GM23248 (cell line): ENCODE results near the gene PAXX. TPM values are rescaled to one million over a fixed set of nuclear protein-coding genes. Genes with fewer than 3 reads are reported as not detected.

Experiments used
- DNase-seq: peaks from one replicate; pipeline ENCODE4 v3.0.0-alpha.2; 2015
- H2AFZ ChIP-seq: fragments of 200-600 bp; sonication (generic); 2 replicates; pipeline ENCODE4 v1.6.1; 2016; ENCODE audit warnings: antibody characterized with exemption
- H3F3A ChIP-seq: fragments of 200-600 bp; sonication (generic); 2 replicates; pipeline ENCODE4 v1.6.1; 2016; ENCODE audit warnings: mild to moderate bottlenecking, antibody characterized with exemption, mixed run types; ENCODE audit not compliant: insufficient read depth
- H3K27ac ChIP-seq: fragments of 200-600 bp; sonication (generic); 2 replicates; pipeline ENCODE4 v1.5.1; 2016; ENCODE audit warnings: mild to moderate bottlenecking
- H3K27me3 ChIP-seq: fragments of 200-600 bp; sonication (generic); replicated peaks from 2 replicates; pipeline ENCODE4 v1.6.1; 2016; ENCODE audit warnings: mild to moderate bottlenecking; ENCODE audit not compliant: insufficient read depth
- H3K36me3 ChIP-seq: fragments of 200-600 bp; sonication (generic); 2 replicates; pipeline ENCODE4 v1.6.1; 2016; ENCODE audit warnings: low read depth, mild to moderate bottlenecking
- H3K4me1 ChIP-seq: fragments of 200-600 bp; sonication (generic); 2 replicates; pipeline ENCODE4 v1.6.1; 2016; ENCODE audit warnings: mild to moderate bottlenecking; ENCODE audit not compliant: insufficient read depth
- H3K4me2 ChIP-seq: fragments of 200-600 bp; sonication (generic); one replicate; pipeline ENCODE4 v1.6.1; 2016; ENCODE audit warnings: mild to moderate bottlenecking; ENCODE audit not compliant: unreplicated experiment
- H3K4me3 ChIP-seq: fragments of 200-600 bp; sonication (generic); 2 replicates; pipeline ENCODE4 v1.5.1; 2016; ENCODE audit warnings: mild to moderate bottlenecking
- H3K79me2 ChIP-seq: fragments of 200-600 bp; sonication (generic); 2 replicates; pipeline ENCODE4 v1.6.1; 2016; ENCODE audit warnings: mild to moderate bottlenecking; ENCODE audit not compliant: insufficient read depth
- H3K9ac ChIP-seq: fragments of 200-600 bp; sonication (generic); 2 replicates; pipeline ENCODE4 v1.6.1; 2016; ENCODE audit warnings: mild to moderate bottlenecking
- H3K9me2 ChIP-seq: fragments of 200-600 bp; sonication (generic); 2 replicates; pipeline ENCODE4 v1.6.1; 2016; ENCODE audit warnings: mixed run types, mild to moderate bottlenecking, moderate library complexity; ENCODE audit not compliant: insufficient read depth
- H3K9me3 ChIP-seq: fragments of 200-600 bp; sonication (generic); one replicate; pipeline ENCODE4 v1.6.1; 2017; ENCODE audit warnings: low read depth
- H4K20me1 ChIP-seq: fragments of 200-600 bp; sonication (generic); 2 replicates; pipeline ENCODE4 v1.6.0; 2016; ENCODE audit not compliant: insufficient read depth
- EZH2 ChIP-seq: fragments of 200-600 bp; sonication (generic); IDR thresholded peaks from 2 replicates; pipeline ENCODE4 v1.6.1; 2018; ENCODE audit warnings: antibody characterized with exemption, mild to moderate bottlenecking; ENCODE audit not compliant: insufficient read depth, poor library complexity, severe bottlenecking
- EZH2phosphoT487 ChIP-seq: fragments of 200-600 bp; sonication (generic); IDR thresholded peaks from 2 replicates; pipeline ENCODE4 v1.6.1; 2018; ENCODE audit warnings: antibody characterized with exemption, moderate library complexity, mild to moderate bottlenecking, low read depth; ENCODE audit not compliant: insufficient read depth
- WGBS, 2 experiments: methylation state at CpG; one replicate each; pipeline ENCODE4 v1.1.6; 2015 to 2017; ENCODE audit warnings: low lambda C conversion rate in 2 of 2, low coverage in 1 of 2; ENCODE audit errors: missing lambda C conversion rate in 2 of 2; 5-methylcytosine and 5-hydroxymethylcytosine counted together
- in situ Hi-C: fragments of 300-500 bp; cut with MboI; formaldehyde crosslinking; loops from 2 replicates; pipeline ENCODE4 v1.15.0; 2020
- polyA plus RNA-seq: library from polyadenylated mRNA; unstranded; fragments of >200 nt; fragmentation: Nextera tagmentation; extraction: Ambion mirVana; gene quantifications from 2 replicates; pipeline ENCODE4 v1.2.1, GENCODE V29; 2016
- total RNA-seq: library from RNA; depleted of rRNA; stranded (reverse); fragments of >200 nt; shearing (Covaris generic); gene quantifications from 2 replicates; pipeline ENCODE4 v1.2.3, GENCODE V29; 2014

Gene PAXX
- total and polyA plus RNA-seq, 2 experiments from 2014 or later = 52.2 to 54.5 TPM

- in situ Hi-C loops = loop anchor here (10.0 kb wide), 1 partner anchor 259 kb away; no protein-coding TSS in a partner anchor
- no peaks in the 10 kb centered on the region for H3K4me1 ChIP-seq
- TF ChIP-seq EZH2phosphoT487 = no peak
- no peak for TF ChIP-seq EZH2
Measured at GRCh38 chr9:137034039-137034708, 42.0 kb downstream of the PAXX start.

DNA sequence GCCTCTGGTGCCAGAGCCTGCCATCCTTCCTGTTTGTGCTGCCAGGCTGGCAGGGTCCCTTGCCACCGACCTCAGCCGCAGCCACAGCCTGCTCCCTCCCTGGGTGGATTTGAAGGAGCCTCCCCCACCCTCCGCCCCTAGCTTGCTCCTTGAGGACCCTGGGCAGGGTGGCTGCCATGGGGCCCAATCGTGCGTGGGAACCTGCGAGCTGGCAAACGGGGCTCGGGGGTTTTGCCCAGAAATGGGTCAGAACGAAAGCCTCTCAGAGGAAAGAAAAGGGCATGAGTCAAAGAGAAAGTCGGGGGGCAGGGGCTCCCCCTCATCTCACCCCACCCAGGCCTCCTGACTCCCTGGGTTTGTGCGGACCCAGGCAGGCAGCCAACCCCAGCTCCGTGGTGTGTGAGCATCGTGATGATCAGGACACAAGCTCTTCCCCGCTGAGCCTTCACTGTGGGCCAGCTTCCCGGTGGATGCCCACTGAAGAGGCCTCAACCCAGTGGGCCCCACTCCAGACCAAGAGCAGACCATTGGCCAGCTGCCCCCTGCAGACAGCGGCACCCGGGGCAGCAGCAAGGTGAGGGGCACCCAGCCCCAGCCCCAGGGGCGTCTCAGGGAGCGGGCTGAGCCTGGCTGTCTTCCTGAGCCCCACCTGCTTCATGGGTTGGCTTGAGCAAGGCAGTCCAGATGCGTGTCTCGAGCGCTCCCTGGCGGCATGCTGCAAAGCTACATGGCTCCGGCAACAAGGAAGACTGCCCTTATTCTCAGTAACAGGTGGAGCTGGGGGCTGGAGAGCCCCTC is 42.7 kb downstream of the PAXX start:
- H3K36me3 ChIP-seq = no peaks in the 10 kb centered on the region
- H3K9me2 ChIP-seq = no peaks in the 10 kb centered on the region
- H3K27ac ChIP-seq = no peak overlapping the region
- no peaks in the 10 kb centered on the region for H3K27me3 ChIP-seq
- no peak overlapping the region for H3K9ac ChIP-seq
- 8 to 11% methylated on average over 18 to 24 of the region's 24 CpGs for WGBS, 2 experiments
- H2AFZ ChIP-seq = no peak overlapping the region
- no peak overlapping the region for H3K4me3 ChIP-seq
- in situ Hi-C loops = loop anchor here (10.0 kb wide), 1 partner anchor 260 kb away; no protein-coding TSS in a partner anchor
- no peak overlapping the region for H3K4me2 ChIP-seq
- H3K9me3 ChIP-seq = no peaks in the 10 kb centered on the region
- DNase-seq = peak; percentile 87
- no peaks in the 10 kb centered on the region for H3K79me2 ChIP-seq
- H4K20me1 ChIP-seq = no peaks in the 10 kb centered on the region
- H3K4me1 ChIP-seq = no peaks in the 10 kb centered on the region
- TF ChIP-seq EZH2 = no peak
- no peak for TF ChIP-seq EZH2phosphoT487
- H3F3A ChIP-seq = no peaks in the 10 kb centered on the region

More at GRCh38 chr9:137034039-137034708, 42.0 kb downstream of the PAXX start:
- Histone ChIP-seq H3K79me2 (no peaks in the 10 kb centered on the region), H3K9me3 (no peaks in the 10 kb centered on the region), H3K4me3 (no peak overlapping the region), H3K27ac (no peak overlapping the region), H3K4me2 (no peak overlapping the region), H3F3A (no peaks in the 10 kb centered on the region), H2AFZ (no peak overlapping the region), H3K36me3 (no peaks in the 10 kb centered on the region), H4K20me1 (no peaks in the 10 kb centered on the region), H3K27me3 (no peaks in the 10 kb centered on the region), H3K9me2 (no peaks in the 10 kb centered on the region), H3K9ac (no peak overlapping the region)
- DNase-seq = no peak
- WGBS, 2 experiments = 38 to 52% methylated on average over 10 to 15 of the region's 15 CpGs

DNA sequence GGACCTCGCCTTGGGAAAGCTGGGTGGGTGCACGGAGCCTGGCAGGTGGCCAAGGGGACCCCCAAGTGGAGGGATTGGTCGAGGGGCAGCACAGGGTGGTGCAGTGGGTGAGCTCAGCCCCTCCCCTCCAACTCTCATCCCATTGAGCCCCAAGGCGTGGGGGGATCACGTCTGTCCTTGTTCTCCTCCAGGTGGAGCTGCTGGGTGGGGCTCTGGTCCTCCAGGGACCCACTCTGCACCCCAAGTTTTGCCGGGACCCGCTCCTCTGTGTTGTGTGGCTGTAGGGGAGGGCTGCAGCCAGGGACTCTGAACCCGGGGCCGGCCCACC is 43.2 kb downstream of the PAXX start:
- Histone ChIP-seq H3K4me2 (no peak overlapping the region), H3K9me2 (no peaks in the 10 kb centered on the region), H3K9ac (no peak overlapping the region), H3K4me3 (no peak overlapping the region), H3K79me2 (no peaks in the 10 kb centered on the region), H3K27ac (no peak overlapping the region), H3K36me3 (no peaks in the 10 kb centered on the region), H3F3A (no peaks in the 10 kb centered on the region), H3K27me3 (no peaks in the 10 kb centered on the region), H4K20me1 (no peaks in the 10 kb centered on the region), H3K9me3 (no peaks in the 10 kb centered on the region), H3K4me1 (no peaks in the 10 kb centered on the region), H2AFZ (no peak overlapping the region)
- in situ Hi-C loops = loop anchor here (10.0 kb wide), 1 partner anchor 261 kb away; no protein-coding TSS in a partner anchor
- no peak for DNase-seq
- TF ChIP-seq EZH2phosphoT487 (no peak), EZH2 (no peak)
- 16 to 28% methylated on average over 7 to 9 of the region's 9 CpGs for WGBS, 2 experiments

GRCh38 chr9:137035937-137036336 is 43.7 kb downstream of the PAXX start:
- 75 to 79% methylated on average over 8 of the region's 8 CpGs for WGBS, 2 experiments
- H2AFZ ChIP-seq = no peak overlapping the region
- TF ChIP-seq EZH2 = no peak
- TF ChIP-seq EZH2phosphoT487 = no peak
- DNase-seq = no peak
- no peaks in the 10 kb centered on the region for H3K9me2 ChIP-seq
- in situ Hi-C loops = loop anchor here (10.0 kb wide), 1 partner anchor 261 kb away; no protein-coding TSS in a partner anchor
- H3F3A ChIP-seq = no peaks in the 10 kb centered on the region
- H3K9ac ChIP-seq = no peak overlapping the region
- H3K27ac ChIP-seq = no peak overlapping the region
- no peaks in the 10 kb centered on the region for H4K20me1 ChIP-seq
- H3K36me3 ChIP-seq = no peaks in the 10 kb centered on the region
- no peaks in the 10 kb centered on the region for H3K9me3 ChIP-seq
- H3K4me3 ChIP-seq = no peak overlapping the region
- H3K27me3 ChIP-seq = no peaks in the 10 kb centered on the region
- no peaks in the 10 kb centered on the region for H3K4me1 ChIP-seq
- H3K79me2 ChIP-seq = no peaks in the 10 kb centered on the region
- H3K4me2 ChIP-seq = no peak overlapping the region
